Astrocyte of the spinal cord (primary cell): ENCODE data around the gene C20orf96.
"Not testable (repeated sequence)": the region's sequence is repeated elsewhere in the genome, so short reads cannot be mapped to it uniquely, and the experiment has no call there.

Experiments used
- DNase-seq: peaks from one replicate; pipeline ENCODE4 v3.0.0; 2011; ENCODE audit warnings: low read depth, low spot score
- H3K4me3 ChIP-seq: 2 replicates; pipeline ENCODE4 v1.5.1; 2011; ENCODE audit warnings: low read depth, mild to moderate bottlenecking, low read length, moderate library complexity
- CTCF ChIP-seq: IDR thresholded peaks from 2 replicates; pipeline ENCODE4 v1.5.1; 2012; ENCODE audit warnings: low read depth, mild to moderate bottlenecking, low read length, inconsistent platforms
- in situ Hi-C: cut with HindIII; loops from 2 replicates; pipeline ENCODE4 v1.10.0; 2017; ENCODE audit warnings: low sequenced_read_pairs

Gene C20orf96

GRCh38 chr20:242905-243304, 47.6 kb downstream of the C20orf96 start:
- no peak overlapping the region for H3K4me3 ChIP-seq
- TF ChIP-seq CTCF = no peak
- DNase-seq = no peak
- in situ Hi-C loops = no loop called here

GRCh38 chr20:237929-238328, 52.6 kb downstream of the C20orf96 start:
- in situ Hi-C loops = no loop called here
- H3K4me3 ChIP-seq = no peak overlapping the region
- DNase-seq = no peak
- no peak for TF ChIP-seq CTCF

- H3K4me3 ChIP-seq = no peak overlapping the region
- no peak for DNase-seq
- in situ Hi-C loops = no loop called here
- TF ChIP-seq CTCF = no peak
These were observed 53.1 kb downstream of the C20orf96 start for GRCh38 chr20:237489-237888.

- peak; percentile 19 for TF ChIP-seq CTCF
- in situ Hi-C loops = no loop called here
- peak; percentile 5 for DNase-seq
- H3K4me3 ChIP-seq = no peak overlapping the region
These were observed 54.7 kb downstream of the C20orf96 start for GRCh38 chr20:235891-236290.

GRCh38 chr20:227439-228105, 63.0 kb downstream of the C20orf96 start:
- no peak for TF ChIP-seq CTCF
- no peak for DNase-seq
- H3K4me3 ChIP-seq = no peak overlapping the region
- in situ Hi-C loops = no loop called here

- in situ Hi-C loops = no loop called here
- TF ChIP-seq CTCF = no peak
- no peak within 1 kb of the TSS for H3K4me3 ChIP-seq
- DNase-seq = no peak
These were observed 63.6 kb downstream of the C20orf96 start, which contains the start of gene DEFB129 for GRCh38 chr20:226958-227357. TSS of gene DEFB129 (plus strand) at chr20:227258. CDS start at chr20:227289, 31 bp downstream.

GRCh38 chr20:225879-226278, 64.7 kb downstream of the C20orf96 start:
- in situ Hi-C loops = not testable (repeated sequence)

More at GRCh38 chr20:225879-226278, 64.7 kb downstream of the C20orf96 start:
- DNase-seq, H3K4me3 ChIP-seq: not testable (repeated sequence)
